ENCODE measurements around the gene MTARC2.

Gene MTARC2

DNA sequence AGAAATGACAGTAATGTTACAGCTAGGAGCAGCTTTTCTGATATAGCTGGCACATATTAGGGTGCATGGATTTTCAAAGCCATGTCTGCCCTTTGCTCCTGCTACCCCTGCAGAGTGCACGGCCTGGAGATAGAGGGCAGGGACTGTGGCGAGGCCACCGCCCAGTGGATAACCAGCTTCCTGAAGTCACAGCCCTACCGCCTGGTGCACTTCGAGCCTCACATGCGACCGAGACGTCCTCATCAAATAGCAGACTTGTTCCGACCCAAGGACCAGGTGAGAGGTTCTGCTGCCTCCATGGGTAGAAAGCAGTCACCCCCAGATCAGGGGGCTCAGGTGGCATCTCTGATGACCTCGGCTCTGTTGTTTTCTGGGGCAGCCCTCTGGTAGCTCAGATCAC is 48.4 kb downstream of the MTARC2 start:
- Histone ChIP-seq H3K9ac (ENCODE audit: low read depth in 1 of 2, low read length in 2 of 2) (no peak overlapping the region), H3K4me1 (ENCODE audit: control insufficient read depth in 2 of 2, insufficient read depth in 2 of 2, low read length in 2 of 2) (peaks cover 0 to 8% of the 10 kb centered on the region in 2 donors), H3K27me3 (ENCODE audit: control insufficient read depth in 2 of 2, insufficient read depth in 2 of 2, low read length in 2 of 2) (no peaks in the 10 kb centered on the region), H3K9me3 (ENCODE audit: control insufficient read depth in 2 of 2, low read length in 2 of 2) (no peaks in the 10 kb centered on the region), H3K27ac (ENCODE audit: low read depth in 2 of 2, low read length in 2 of 2) (no peak overlapping the region), H3K4me3 (ENCODE audit: low read length in 2 of 2) (no peak overlapping the region), H3K36me3 (ENCODE audit: control insufficient read depth in 2 of 2, insufficient read depth in 2 of 2, low read length in 2 of 2) (peaks cover 0 to 13% of the 10 kb centered on the region in 2 donors)

DNA sequence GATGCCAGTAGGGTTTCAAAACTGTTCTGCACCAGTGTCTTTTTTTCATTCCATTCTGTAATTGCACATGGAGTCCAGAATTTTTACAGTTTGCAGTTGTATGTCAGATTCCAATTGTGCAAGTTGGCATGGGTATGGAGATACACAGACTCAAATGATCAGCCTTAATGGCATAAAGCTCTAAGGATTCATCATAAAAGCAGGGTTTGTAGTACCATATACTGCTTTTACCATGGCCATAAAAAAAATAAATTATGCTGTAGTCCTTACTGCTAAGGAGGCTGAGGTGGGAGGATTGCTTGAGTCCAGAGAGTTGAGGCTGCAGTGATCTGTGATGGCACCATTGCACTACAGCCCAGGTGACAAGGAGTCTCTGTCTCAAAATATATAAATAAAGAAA is 48.9 kb downstream of the MTARC2 start:
- Histone ChIP-seq H3K4me3 (ENCODE audit: low read length in 2 of 2) (no peak overlapping the region), H3K27me3 (ENCODE audit: control insufficient read depth in 2 of 2, insufficient read depth in 2 of 2, low read length in 2 of 2) (no peaks in the 10 kb centered on the region), H3K4me1 (ENCODE audit: control insufficient read depth in 2 of 2, insufficient read depth in 2 of 2, low read length in 2 of 2) (peaks cover 0 to 8% of the 10 kb centered on the region in 2 donors), H3K9ac (ENCODE audit: low read depth in 1 of 2, low read length in 2 of 2) (no peak overlapping the region), H3K36me3 (ENCODE audit: control insufficient read depth in 2 of 2, insufficient read depth in 2 of 2, low read length in 2 of 2) (peaks cover 0 to 16% of the 10 kb centered on the region in 2 donors), H3K9me3 (ENCODE audit: control insufficient read depth in 2 of 2, low read length in 2 of 2) (no peaks in the 10 kb centered on the region), H3K27ac (ENCODE audit: low read depth in 2 of 2, low read length in 2 of 2) (peak overlapping the region in 1 of 2 donors; percentile 16)

DNA sequence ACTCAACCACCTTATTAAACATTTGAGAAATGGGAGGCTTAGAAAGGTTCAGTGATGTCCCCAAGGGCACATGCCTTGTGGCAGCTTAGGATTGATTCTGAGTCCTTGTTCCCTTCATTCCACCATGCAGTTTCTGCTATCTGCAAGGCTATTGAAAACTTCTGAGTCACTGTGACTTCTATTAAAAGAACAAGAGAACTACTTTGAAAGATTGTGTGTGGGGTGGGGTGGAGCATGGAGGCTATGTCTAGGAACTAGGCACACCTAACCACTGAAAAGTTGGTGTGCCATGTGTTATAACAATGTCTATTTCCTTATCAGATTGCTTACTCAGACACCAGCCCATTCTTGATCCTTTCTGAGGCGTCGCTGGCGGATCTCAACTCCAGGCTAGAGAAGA is 49.4 kb downstream of the MTARC2 start:
- H3K27ac ChIP-seq (ENCODE audit: low read depth in 2 of 2, low read length in 2 of 2): peak overlapping the region in 1 of 2 donors; percentile 16
- H3K4me3 ChIP-seq (ENCODE audit: low read length in 2 of 2): no peak overlapping the region
- peaks cover 0 to 16% of the 10 kb centered on the region in 2 donors for H3K36me3 ChIP-seq (ENCODE audit: control insufficient read depth in 2 of 2, insufficient read depth in 2 of 2, low read length in 2 of 2)
- no peak overlapping the region for H3K9ac ChIP-seq (ENCODE audit: low read depth in 1 of 2, low read length in 2 of 2)
- peaks cover 0 to 8% of the 10 kb centered on the region in 2 donors for H3K4me1 ChIP-seq (ENCODE audit: control insufficient read depth in 2 of 2, insufficient read depth in 2 of 2, low read length in 2 of 2)
- no peaks in the 10 kb centered on the region for H3K27me3 ChIP-seq (ENCODE audit: control insufficient read depth in 2 of 2, insufficient read depth in 2 of 2, low read length in 2 of 2)
- H3K9me3 ChIP-seq (ENCODE audit: control insufficient read depth in 2 of 2, low read length in 2 of 2): no peaks in the 10 kb centered on the region

DNA sequence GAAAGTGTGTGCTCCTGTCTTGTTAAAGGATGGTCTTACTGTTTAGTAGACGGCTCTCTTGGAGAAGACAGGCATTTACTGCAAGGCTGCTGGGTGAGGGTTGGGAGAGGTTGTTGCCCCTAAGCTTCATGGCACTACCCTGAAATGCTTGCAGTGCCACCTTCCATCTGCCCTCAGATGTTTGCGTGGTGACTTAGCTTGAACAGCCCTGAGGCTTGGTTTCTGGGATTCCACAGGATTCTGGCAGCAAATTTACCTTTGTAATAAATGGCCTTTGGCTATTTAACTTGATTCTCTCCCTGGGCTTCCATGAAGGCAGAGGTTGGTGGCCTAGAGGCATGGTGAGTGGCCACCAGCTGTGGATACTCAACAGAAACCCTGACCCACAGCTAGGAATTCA is 50.2 kb downstream of the MTARC2 start:
- Histone ChIP-seq H3K27me3 (ENCODE audit: control insufficient read depth in 2 of 2, insufficient read depth in 2 of 2, low read length in 2 of 2) (no peaks in the 10 kb centered on the region), H3K36me3 (ENCODE audit: control insufficient read depth in 2 of 2, insufficient read depth in 2 of 2, low read length in 2 of 2) (peaks cover 0 to 16% of the 10 kb centered on the region in 2 donors), H3K9ac (ENCODE audit: low read depth in 1 of 2, low read length in 2 of 2) (no peak overlapping the region), H3K4me1 (ENCODE audit: control insufficient read depth in 2 of 2, insufficient read depth in 2 of 2, low read length in 2 of 2) (peaks cover 2 to 8% of the 10 kb centered on the region in 2 donors), H3K4me3 (ENCODE audit: low read length in 2 of 2) (no peak overlapping the region), H3K9me3 (ENCODE audit: control insufficient read depth in 2 of 2, low read length in 2 of 2) (no peaks in the 10 kb centered on the region), H3K27ac (ENCODE audit: low read depth in 2 of 2, low read length in 2 of 2) (no peak overlapping the region)

DNA sequence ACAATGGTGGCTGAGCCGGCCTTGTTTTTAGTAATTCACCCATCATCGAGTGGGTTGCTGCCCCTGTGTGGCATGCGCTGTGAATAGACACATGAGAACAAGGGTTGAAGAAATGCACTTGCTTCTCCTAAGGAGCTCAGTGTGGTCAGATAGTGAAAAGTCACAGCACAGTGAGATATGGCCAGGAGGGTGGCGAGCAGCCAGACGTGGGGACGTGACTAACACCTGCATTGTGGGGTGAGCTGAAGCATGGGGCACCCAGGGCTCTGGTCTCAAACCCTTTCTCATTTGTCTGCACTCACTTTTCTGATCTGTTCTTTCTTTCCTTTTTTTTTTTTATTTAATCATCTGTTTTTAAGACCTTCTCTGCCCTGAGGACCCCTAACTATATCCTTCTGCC is 52.1 kb downstream of the MTARC2 start:
- Histone ChIP-seq H3K27ac (ENCODE audit: low read depth in 2 of 2, low read length in 2 of 2) (no peak overlapping the region), H3K4me1 (ENCODE audit: control insufficient read depth in 2 of 2, insufficient read depth in 2 of 2, low read length in 2 of 2) (peaks cover 4 to 8% of the 10 kb centered on the region in 2 donors), H3K9ac (ENCODE audit: low read depth in 1 of 2, low read length in 2 of 2) (no peak overlapping the region), H3K9me3 (ENCODE audit: control insufficient read depth in 2 of 2, low read length in 2 of 2) (no peaks in the 10 kb centered on the region), H3K36me3 (ENCODE audit: control insufficient read depth in 2 of 2, insufficient read depth in 2 of 2, low read length in 2 of 2) (peaks cover 0 to 16% of the 10 kb centered on the region in 2 donors), H3K4me3 (ENCODE audit: low read length in 2 of 2) (no peak overlapping the region), H3K27me3 (ENCODE audit: control insufficient read depth in 2 of 2, insufficient read depth in 2 of 2, low read length in 2 of 2) (no peaks in the 10 kb centered on the region)

DNA sequence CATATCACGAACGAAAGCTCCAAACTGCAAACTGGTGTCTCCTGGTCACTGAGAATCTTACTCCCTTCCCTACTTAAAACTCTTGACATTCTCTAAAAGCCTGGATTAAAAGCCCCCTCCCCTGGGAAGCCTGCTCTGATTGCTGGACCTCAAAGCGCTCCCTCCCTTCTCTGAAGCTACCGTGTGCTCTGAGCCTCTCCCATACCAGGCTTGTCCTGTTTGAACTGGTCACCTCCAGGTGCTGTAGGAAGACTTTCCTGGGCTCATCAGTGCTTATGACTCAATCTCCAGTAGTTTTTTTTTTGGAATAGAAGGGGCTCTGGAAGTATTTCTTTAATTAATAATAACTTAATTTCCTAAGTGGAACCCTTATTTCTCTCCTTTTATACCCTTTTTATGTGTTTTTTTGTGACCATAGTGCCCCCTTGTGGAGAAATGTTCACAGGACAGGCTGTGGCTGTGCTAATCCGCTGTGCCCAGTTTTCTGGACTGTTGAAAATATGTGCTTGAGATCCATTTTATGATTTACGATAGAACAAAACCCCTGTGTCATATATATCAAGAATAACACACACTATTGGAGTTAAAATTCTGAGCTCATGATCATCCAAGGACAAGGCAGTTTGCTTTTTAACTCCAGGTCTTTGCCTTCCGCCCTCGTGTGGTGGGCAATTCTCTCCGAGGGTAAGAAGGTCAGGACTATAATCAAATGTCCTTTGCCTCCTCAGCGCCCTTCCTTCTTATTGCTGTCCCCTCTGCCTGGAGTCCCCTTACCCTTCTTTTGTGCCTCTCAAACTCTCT is 55.5 kb downstream of the MTARC2 start:
- H3K4me1 ChIP-seq (ENCODE audit: control insufficient read depth in 2 of 2, insufficient read depth in 2 of 2, low read length in 2 of 2): peaks cover under 1 to 4% of the 10 kb centered on the region in 2 donors
- H3K27me3 ChIP-seq (ENCODE audit: control insufficient read depth in 2 of 2, insufficient read depth in 2 of 2, low read length in 2 of 2): no peaks in the 10 kb centered on the region
- no peak overlapping the region for H3K4me3 ChIP-seq (ENCODE audit: low read length in 2 of 2)
- no peak overlapping the region for H3K9ac ChIP-seq (ENCODE audit: low read depth in 1 of 2, low read length in 2 of 2)
- peak overlapping the region; percentile 19 to 28 for H3K27ac ChIP-seq (ENCODE audit: low read depth in 2 of 2, low read length in 2 of 2)
- H3K9me3 ChIP-seq (ENCODE audit: control insufficient read depth in 2 of 2, low read length in 2 of 2): no peaks in the 10 kb centered on the region
- H3K36me3 ChIP-seq (ENCODE audit: control insufficient read depth in 2 of 2, insufficient read depth in 2 of 2, low read length in 2 of 2): peaks cover 0 to 14% of the 10 kb centered on the region in 2 donors

DNA sequence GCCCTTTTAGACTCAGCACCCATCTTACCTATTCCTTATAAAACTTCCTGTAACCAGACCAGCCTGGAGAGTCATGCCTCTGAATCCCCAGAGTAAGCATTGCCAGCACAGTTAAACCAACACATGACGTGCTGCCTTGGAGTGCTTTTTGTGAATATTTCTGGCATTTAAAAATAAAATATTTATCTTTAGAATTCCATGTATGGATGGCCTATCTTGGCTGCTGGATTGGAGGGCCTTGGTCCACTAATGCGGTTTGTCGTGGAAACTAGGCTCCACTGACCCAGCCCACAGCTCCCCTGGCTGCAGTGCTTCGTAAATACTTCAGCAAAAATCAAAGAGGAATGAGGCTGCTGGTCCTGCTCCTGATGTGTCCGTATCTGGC is 56.1 kb downstream of the MTARC2 start:
- Histone ChIP-seq H3K27me3 (ENCODE audit: control insufficient read depth in 2 of 2, insufficient read depth in 2 of 2, low read length in 2 of 2) (no peaks in the 10 kb centered on the region), H3K9me3 (ENCODE audit: control insufficient read depth in 2 of 2, low read length in 2 of 2) (no peaks in the 10 kb centered on the region), H3K9ac (ENCODE audit: low read depth in 1 of 2, low read length in 2 of 2) (no peak overlapping the region), H3K4me1 (ENCODE audit: control insufficient read depth in 2 of 2, insufficient read depth in 2 of 2, low read length in 2 of 2) (peaks cover 0 to 4% of the 10 kb centered on the region in 2 donors), H3K27ac (ENCODE audit: low read depth in 2 of 2, low read length in 2 of 2) (peak overlapping the region in 1 of 2 donors; percentile 28), H3K4me3 (ENCODE audit: low read length in 2 of 2) (no peak overlapping the region), H3K36me3 (ENCODE audit: control insufficient read depth in 2 of 2, insufficient read depth in 2 of 2, low read length in 2 of 2) (peaks cover 0 to 10% of the 10 kb centered on the region in 2 donors)

DNA sequence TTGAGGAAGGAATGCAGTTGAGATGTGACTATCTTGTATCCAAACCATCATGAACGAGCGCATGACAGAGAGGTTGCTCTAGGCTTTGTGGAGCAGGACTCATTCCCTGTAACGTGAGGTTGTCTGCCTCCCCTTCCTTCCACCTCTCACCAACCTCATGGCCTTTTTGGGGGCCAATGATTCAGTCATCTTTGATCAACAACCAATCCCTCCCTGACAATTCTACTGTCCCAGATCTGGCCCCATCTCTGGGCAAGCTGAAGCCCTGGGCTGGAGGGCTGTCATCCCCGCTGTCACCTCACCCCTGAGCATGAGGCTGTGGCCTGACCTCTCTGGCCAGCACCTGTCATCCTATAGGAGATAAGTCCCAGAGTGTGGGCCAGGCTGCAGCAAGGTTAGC is 58.3 kb downstream of the MTARC2 start:
- H3K27ac ChIP-seq (ENCODE audit: low read depth in 2 of 2, low read length in 2 of 2): no peak overlapping the region
- peaks cover 0 to 3% of the 10 kb centered on the region in 2 donors for H3K36me3 ChIP-seq (ENCODE audit: control insufficient read depth in 2 of 2, insufficient read depth in 2 of 2, low read length in 2 of 2)
- no peaks in the 10 kb centered on the region for H3K27me3 ChIP-seq (ENCODE audit: control insufficient read depth in 2 of 2, insufficient read depth in 2 of 2, low read length in 2 of 2)
- no peaks in the 10 kb centered on the region for H3K9me3 ChIP-seq (ENCODE audit: control insufficient read depth in 2 of 2, low read length in 2 of 2)
- no peak overlapping the region for H3K9ac ChIP-seq (ENCODE audit: low read depth in 1 of 2, low read length in 2 of 2)
- H3K4me3 ChIP-seq (ENCODE audit: low read length in 2 of 2): no peak overlapping the region
- H3K4me1 ChIP-seq (ENCODE audit: control insufficient read depth in 2 of 2, insufficient read depth in 2 of 2, low read length in 2 of 2): peaks cover 5 to 8% of the 10 kb centered on the region in 2 donors

DNA sequence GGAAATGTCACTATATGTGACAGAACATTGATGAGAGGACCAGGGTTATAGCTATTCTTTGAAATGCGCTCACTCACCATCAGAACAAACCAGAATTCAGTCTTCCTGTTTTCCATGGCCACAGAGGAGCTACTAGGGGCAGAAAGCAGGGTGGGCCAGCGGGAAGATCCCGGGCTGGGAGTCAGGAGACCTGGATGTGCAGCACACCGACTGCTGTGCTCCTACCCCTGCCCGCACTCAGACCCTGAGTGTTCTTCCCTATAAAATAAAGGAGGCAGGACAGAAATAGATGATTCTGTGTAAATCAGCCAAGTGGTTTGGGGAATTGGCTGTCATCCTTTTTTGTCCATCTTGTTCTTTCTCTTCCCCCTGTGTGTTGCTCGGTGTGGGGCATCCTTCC is 59.6 kb downstream of the MTARC2 start:
- H3K27ac ChIP-seq (ENCODE audit: low read depth in 2 of 2, low read length in 2 of 2): no peak overlapping the region
- peaks cover 0 to 3% of the 10 kb centered on the region in 2 donors for H3K36me3 ChIP-seq (ENCODE audit: control insufficient read depth in 2 of 2, insufficient read depth in 2 of 2, low read length in 2 of 2)
- H3K4me3 ChIP-seq (ENCODE audit: low read length in 2 of 2): no peak overlapping the region
- H3K4me1 ChIP-seq (ENCODE audit: control insufficient read depth in 2 of 2, insufficient read depth in 2 of 2, low read length in 2 of 2): peaks cover 5 to 8% of the 10 kb centered on the region in 2 donors
- no peak overlapping the region for H3K9ac ChIP-seq (ENCODE audit: low read depth in 1 of 2, low read length in 2 of 2)
- H3K27me3 ChIP-seq (ENCODE audit: control insufficient read depth in 2 of 2, insufficient read depth in 2 of 2, low read length in 2 of 2): no peaks in the 10 kb centered on the region
- no peaks in the 10 kb centered on the region for H3K9me3 ChIP-seq (ENCODE audit: control insufficient read depth in 2 of 2, low read length in 2 of 2)

DNA sequence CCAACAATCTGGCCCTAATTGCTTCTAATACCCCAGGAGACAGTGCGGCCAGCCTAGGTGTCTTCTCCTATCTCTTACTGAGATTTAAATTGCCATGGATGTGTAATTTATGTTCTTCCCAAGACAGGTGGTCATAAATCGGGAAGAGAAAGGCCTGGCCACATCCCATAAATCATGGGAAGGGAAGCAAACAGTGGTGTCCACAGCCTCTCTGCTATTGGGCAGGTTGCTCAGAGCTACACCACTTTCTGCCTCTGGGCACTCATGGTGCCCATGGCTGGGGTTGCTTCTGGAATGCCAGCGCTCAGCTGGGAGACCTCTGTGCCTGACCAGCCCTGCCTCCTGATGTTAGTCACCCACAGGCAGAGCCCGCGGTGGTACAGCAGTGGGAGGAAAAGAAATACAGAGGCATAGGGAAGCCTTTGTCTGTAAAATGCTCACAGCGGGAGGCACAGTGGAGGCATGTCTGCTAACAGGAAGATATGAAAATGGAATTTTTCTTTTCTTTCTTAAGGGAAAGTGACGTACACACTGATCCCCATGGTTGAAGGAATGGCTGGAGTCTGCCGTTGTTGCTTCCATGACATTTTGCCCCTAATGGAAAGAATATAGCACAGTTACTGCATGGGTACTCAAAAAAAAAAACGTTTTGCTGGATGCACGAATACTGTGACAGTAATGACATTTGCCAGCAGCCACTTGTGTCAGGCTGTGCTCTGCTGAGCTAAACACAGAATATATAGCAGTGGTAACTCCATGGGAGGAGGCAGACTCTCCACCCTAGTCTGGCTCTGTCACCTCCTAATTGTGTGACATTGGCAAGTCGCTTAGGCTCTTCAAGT is 60.4 kb downstream of the MTARC2 start:
- H3K27me3 ChIP-seq (ENCODE audit: control insufficient read depth in 2 of 2, insufficient read depth in 2 of 2, low read length in 2 of 2): no peaks in the 10 kb centered on the region
- no peak overlapping the region for H3K9ac ChIP-seq (ENCODE audit: low read depth in 1 of 2, low read length in 2 of 2)
- H3K9me3 ChIP-seq (ENCODE audit: control insufficient read depth in 2 of 2, low read length in 2 of 2): no peaks in the 10 kb centered on the region
- no peak overlapping the region for H3K4me3 ChIP-seq (ENCODE audit: low read length in 2 of 2)
- peaks cover 0 to 3% of the 10 kb centered on the region in 2 donors for H3K36me3 ChIP-seq (ENCODE audit: control insufficient read depth in 2 of 2, insufficient read depth in 2 of 2, low read length in 2 of 2)
- no peak overlapping the region for H3K27ac ChIP-seq (ENCODE audit: low read depth in 2 of 2, low read length in 2 of 2)
- H3K4me1 ChIP-seq (ENCODE audit: control insufficient read depth in 2 of 2, insufficient read depth in 2 of 2, low read length in 2 of 2): peaks cover 4 to 5% of the 10 kb centered on the region in 2 donors
